Vagina (tissue), 2 donors: ENCODE results near the gene PIGP. TPM values are rescaled to one million over a fixed set of nuclear protein-coding genes. Genes with fewer than 3 reads are reported as not detected.
"Not testable (repeated sequence)": the region's sequence is repeated elsewhere in the genome, so short reads cannot be mapped to it uniquely, and the experiment has no call there.

Source experiments
- DNase-seq, 2 donors: peaks; one replicate each; pipeline ENCODE4 v3.0.0-alpha.2; 2017; ENCODE audit errors: extremely low spot score in 2 of 2
- H3K27ac ChIP-seq: fragments of 200-600 bp; sonication (generic); one replicate; pipeline ENCODE4 v1.5.1; 2019
- H3K27me3 ChIP-seq: fragments of 200-600 bp; sonication (generic); one replicate; pipeline ENCODE4 v1.5.1; 2019
- H3K36me3 ChIP-seq, 2 donors: fragments of 200-600 bp; sonication (generic); one replicate each; pipeline ENCODE4 v1.5.1; 2017 to 2019
- H3K4me1 ChIP-seq: fragments of 200-600 bp; sonication (generic); one replicate; pipeline ENCODE4 v1.5.1; 2019
- H3K4me3 ChIP-seq, 2 donors: fragments of 200-600 bp; sonication (generic); 1 replicate in 1 of 2; 2 replicates in 1 of 2; pipeline ENCODE4 v1.5.1; 2016 to 2019
- H3K9me3 ChIP-seq: fragments of 200-600 bp; sonication (generic); one replicate; pipeline ENCODE4 v1.5.1; 2019
- POLR2A ChIP-seq, 2 donors: fragments of 450-650 bp; IDR thresholded peaks; one replicate each; pipeline ENCODE4 v1.6.1; 2017; ENCODE audit warnings: antibody characterized with exemption in 2 of 2, mild to moderate bottlenecking in 2 of 2, moderate library complexity in 2 of 2
- POLR2AphosphoS5 ChIP-seq, 2 donors: sonication (generic); formaldehyde crosslinking; IDR thresholded peaks; one replicate each; pipeline ENCODE4 v1.9.0; 2017; ENCODE audit warnings: antibody characterized with exemption in 2 of 2, mild to moderate bottlenecking in 2 of 2, low read depth in 1 of 2; ENCODE audit not compliant: insufficient read depth in 1 of 2
- intact Hi-C: fragments of 100-400 bp; cut with DNase I; formaldehyde crosslinking; loops from one replicate; pipeline ENCODE4 v1.15.1; 2023
- total RNA-seq: library from RNA; depleted of rRNA; stranded (reverse); fragments of >200 nt; gene quantifications from one replicate; pipeline ENCODE4 v1.2.3, GENCODE V29; 2016
- TF ChIP-seq, protein P1 (sequence below), 3 experiments: fragments of 450-650 bp in 2 of 3; fragments of 200-600 bp in 1 of 3; sonication (generic) in 1 of 3; IDR thresholded peaks; one replicate each; pipeline ENCODE4 v1.5.1; 2017 to 2019; ENCODE audit warnings: antibody characterized with exemption in 3 of 3, mild to moderate bottlenecking in 2 of 3, moderate library complexity in 2 of 3

PIGP gene
- 13.0 TPM for total RNA-seq

DNA sequence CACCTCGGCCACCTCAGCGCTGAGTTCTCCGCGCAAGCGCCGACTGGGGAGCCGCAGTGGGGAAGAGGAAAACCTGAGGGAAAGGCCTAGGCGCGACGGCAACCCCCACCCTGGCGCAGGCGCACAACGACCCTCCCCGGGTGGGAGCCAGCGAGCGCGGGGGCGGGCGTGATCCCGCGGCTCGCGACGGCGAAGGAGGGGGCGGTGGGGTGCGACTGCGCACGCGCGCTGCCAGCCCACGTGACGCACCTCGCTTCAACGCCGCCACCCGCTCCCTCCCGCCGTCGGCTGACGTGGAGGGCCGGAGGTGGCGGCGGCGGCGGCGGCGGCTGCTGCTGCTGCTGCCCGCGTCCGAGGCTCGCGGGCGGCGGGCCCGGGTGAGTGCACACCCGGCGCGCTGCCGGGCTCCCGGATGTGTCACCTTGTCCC lies at the start of gene PIGP, which contains the start of gene TTC3:
TSS of gene PIGP (minus strand) at position 84 of the 429 bp plus-strand sequence. CDS start 556 bp downstream, outside the sequence.
TSS of gene TTC3 (plus strand) at position 267 of the 429 bp plus-strand sequence. CDS start 14,004 bp downstream, outside the sequence.
- Histone ChIP-seq H3K27me3 (no peaks in the 10 kb centered on the region), H3K27ac (peak within 1 kb of the TSS; percentile 97), H3K36me3 (no peaks in the 10 kb centered on the region), H3K4me3 (peak within 1 kb of the TSS; percentile 85 to 98), H3K4me1 (peaks cover 24% of the 10 kb centered on the region), H3K9me3 (no peaks in the 10 kb centered on the region)
- DNase-seq = peak in 1 of 2 donors; percentile 90
- TF ChIP-seq POLR2A (IDR thresholded peaks at IDR 0.05) (peak in 1 of 2 donors; percentile 93), POLR2AphosphoS5 (IDR thresholded peaks at IDR 0.05; ENCODE audit: insufficient read depth in 1 of 2, low read depth in 1 of 2) (peak in 1 of 2 donors; percentile 94)
- TF ChIP-seq, protein P1, sequence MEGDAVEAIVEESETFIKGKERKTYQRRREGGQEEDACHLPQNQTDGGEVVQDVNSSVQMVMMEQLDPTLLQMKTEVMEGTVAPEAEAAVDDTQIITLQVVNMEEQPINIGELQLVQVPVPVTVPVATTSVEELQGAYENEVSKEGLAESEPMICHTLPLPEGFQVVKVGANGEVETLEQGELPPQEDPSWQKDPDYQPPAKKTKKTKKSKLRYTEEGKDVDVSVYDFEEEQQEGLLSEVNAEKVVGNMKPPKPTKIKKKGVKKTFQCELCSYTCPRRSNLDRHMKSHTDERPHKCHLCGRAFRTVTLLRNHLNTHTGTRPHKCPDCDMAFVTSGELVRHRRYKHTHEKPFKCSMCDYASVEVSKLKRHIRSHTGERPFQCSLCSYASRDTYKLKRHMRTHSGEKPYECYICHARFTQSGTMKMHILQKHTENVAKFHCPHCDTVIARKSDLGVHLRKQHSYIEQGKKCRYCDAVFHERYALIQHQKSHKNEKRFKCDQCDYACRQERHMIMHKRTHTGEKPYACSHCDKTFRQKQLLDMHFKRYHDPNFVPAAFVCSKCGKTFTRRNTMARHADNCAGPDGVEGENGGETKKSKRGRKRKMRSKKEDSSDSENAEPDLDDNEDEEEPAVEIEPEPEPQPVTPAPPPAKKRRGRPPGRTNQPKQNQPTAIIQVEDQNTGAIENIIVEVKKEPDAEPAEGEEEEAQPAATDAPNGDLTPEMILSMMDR (IDR thresholded peaks at IDR 0.05) = no peak
- intact Hi-C loops = loop anchor here (2.0 to 5.0 kb wide), 2 partner anchors 84 to 294 kb away; partner anchors contain the start of gene DYRK1A

DNA sequence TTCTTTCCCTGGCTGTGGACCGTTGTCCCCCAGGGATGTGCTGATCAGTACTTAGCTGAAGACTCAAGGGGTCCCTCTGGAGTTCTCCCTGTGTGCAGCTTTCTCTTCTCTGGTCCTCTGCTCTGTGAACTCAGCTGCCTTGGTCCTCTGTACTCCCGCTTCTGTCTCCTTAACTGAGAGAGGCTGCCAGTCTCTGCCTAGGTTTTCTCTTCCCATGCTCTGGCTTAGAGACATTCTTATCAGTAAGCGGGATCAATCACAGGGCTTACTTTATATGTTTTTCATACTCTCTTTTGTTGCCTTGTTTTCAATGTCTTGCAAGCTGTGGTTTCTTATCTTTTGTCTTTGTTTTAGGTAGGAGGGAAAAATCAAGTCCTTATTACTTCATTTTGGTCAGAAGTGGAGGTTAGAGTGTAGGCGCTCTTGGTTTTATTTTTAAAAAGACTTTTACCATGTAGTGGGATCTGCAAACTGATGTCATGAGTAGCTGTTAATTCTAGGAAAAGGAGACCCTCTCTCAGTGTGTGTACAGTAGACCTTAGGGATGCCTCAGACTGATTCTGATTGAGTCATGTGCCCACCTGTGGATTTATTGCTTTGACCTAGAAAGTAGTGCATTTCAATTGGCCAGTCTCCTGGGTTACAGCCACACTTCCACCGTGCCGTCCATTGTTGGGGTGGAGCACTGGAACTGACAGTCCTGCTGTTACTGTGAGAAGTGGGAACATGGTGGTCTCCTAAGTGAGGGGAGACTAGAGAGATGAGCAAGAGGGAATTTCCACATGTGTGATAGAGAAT lies 46.7 kb upstream of the PIGP start:
- Histone ChIP-seq H3K27me3 (no peaks in the 10 kb centered on the region), H3K36me3 (no peaks in the 10 kb centered on the region), H3K27ac (no peak overlapping the region), H3K4me1 (no peaks in the 10 kb centered on the region), H3K9me3 (no peaks in the 10 kb centered on the region), H3K4me3 (no peak overlapping the region)
- DNase-seq = no peak
- no peak for TF ChIP-seq POLR2A (IDR thresholded peaks at IDR 0.05)
- TF ChIP-seq, protein P1 (IDR thresholded peaks at IDR 0.05) = no peak
- no peak for TF ChIP-seq POLR2AphosphoS5 (IDR thresholded peaks at IDR 0.05; ENCODE audit: insufficient read depth in 1 of 2, low read depth in 1 of 2)
- intact Hi-C loops = no loop called here

DNA sequence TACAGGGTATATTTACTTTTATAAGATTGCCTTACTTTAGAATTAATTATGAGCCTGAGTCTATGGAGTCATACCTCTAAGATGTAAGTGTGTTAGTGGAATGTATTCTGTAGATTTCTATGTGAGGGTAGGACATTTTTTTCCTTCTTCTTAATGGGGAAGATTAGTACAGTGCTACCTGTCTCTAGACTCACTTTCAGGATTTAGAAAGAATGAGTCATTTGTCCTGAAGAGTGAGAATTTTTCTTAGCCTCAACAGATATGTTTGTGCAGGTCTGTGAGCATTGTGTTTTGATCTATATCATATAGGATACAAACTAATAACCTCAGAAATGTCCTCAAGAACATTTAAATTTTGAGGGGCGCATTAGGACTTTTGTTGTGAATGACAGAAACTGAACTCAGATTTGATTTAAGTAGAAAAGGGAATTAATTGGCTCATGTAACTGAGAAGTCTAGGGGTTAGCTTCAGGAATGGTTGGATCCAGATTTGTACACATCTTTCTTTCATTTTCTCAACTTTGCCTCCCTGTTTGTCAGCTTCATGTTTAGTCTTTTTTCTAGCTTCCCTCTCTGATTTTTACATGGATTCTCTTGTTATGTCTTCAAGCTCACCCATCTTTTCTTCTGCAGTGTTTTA lies 45.4 kb upstream of the PIGP start:
- TF ChIP-seq, protein P1 (IDR thresholded peaks at IDR 0.05) = no peak
- TF ChIP-seq POLR2A (IDR thresholded peaks at IDR 0.05) (no peak), POLR2AphosphoS5 (IDR thresholded peaks at IDR 0.05; ENCODE audit: insufficient read depth in 1 of 2, low read depth in 1 of 2) (no peak)
- Histone ChIP-seq H3K9me3 (no peaks in the 10 kb centered on the region), H3K27ac (no peak overlapping the region)

DNA sequence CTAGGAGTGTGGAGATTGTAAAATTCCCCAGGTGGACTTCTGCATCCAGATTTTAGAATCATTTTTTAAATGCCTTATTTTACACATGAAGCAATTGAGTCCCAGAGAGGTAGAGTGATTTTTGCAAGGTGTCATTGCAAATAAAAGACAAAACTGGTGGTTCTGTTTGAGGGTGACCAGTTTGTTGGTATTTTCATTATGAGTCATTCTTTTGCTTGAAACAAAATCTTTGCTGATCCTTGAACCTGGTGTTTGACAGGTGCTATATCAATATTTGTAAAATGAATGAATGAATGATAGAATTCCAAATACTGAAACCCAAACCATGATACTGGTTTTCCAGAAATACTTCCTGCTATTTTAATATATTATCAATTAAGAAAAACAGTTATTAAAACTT lies 44.3 kb upstream of the PIGP start:
- intact Hi-C loops = no loop called here
- Histone ChIP-seq H3K27ac (no peak overlapping the region), H3K4me3 (no peak overlapping the region), H3K27me3 (no peaks in the 10 kb centered on the region), H3K9me3 (no peaks in the 10 kb centered on the region), H3K36me3 (no peaks in the 10 kb centered on the region), H3K4me1 (no peaks in the 10 kb centered on the region)
- TF ChIP-seq POLR2AphosphoS5 (IDR thresholded peaks at IDR 0.05; ENCODE audit: insufficient read depth in 1 of 2, low read depth in 1 of 2) (no peak), POLR2A (IDR thresholded peaks at IDR 0.05) (no peak)
- TF ChIP-seq, protein P1 (IDR thresholded peaks at IDR 0.05) = no peak
- no peak for DNase-seq

More for the DNA sequence above, 45.4 kb upstream of the PIGP start:
- H3K27me3 ChIP-seq = no peaks in the 10 kb centered on the region
- DNase-seq = no peak
- H3K36me3 ChIP-seq = no peaks in the 10 kb centered on the region
- no peak overlapping the region for H3K4me3 ChIP-seq
- H3K4me1 ChIP-seq = no peaks in the 10 kb centered on the region
- intact Hi-C loops = no loop called here

DNA sequence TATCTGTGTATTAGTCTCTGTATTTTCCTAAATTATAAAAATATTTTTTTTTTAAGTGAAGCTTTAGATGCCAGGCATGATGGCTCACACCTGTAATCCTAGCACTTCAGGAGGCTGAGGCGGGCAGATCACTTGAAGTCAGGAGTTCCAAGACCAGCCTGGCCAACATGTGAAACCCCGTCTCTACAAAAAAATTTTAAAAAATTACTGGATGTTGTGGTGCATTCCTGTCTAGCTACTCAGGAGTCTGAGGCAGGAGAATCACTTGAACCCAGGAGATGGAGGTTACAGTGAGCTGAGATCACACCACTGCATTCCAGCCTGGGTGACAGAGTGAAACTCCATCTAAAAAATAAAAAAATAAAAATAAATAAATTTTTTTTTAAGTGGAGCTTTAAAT lies 43.6 kb upstream of the PIGP start:
- DNase-seq, H3K36me3 ChIP-seq, intact Hi-C loops: not testable (repeated sequence)

DNA sequence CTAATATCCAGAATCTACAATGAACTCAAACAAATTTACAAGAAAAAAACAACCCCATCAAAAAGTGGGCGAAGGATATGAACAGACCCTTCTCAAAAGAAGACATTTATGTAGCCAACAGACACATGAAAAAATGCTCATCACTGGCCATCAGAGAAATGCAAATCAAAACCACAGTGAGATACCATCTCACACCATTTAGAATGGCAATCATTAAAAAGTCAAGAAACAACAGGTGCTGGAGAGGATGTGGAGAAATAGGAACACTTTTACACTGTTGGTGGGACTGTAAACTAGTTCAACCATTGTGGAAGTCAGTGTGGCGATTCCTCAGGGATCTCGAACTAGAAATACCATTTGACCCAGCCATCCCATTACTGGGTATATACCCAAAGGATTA lies 41.4 kb upstream of the PIGP start:
- H3K27me3 ChIP-seq, DNase-seq, H3K36me3 ChIP-seq, H3K4me1 ChIP-seq, intact Hi-C loops, H3K27ac ChIP-seq, H3K4me3 ChIP-seq, H3K9me3 ChIP-seq: not testable (repeated sequence)

More for the DNA sequence above, 43.6 kb upstream of the PIGP start:
- not testable (repeated sequence) for H3K4me3 ChIP-seq, H3K27me3 ChIP-seq, H3K4me1 ChIP-seq, H3K9me3 ChIP-seq, H3K27ac ChIP-seq

DNA sequence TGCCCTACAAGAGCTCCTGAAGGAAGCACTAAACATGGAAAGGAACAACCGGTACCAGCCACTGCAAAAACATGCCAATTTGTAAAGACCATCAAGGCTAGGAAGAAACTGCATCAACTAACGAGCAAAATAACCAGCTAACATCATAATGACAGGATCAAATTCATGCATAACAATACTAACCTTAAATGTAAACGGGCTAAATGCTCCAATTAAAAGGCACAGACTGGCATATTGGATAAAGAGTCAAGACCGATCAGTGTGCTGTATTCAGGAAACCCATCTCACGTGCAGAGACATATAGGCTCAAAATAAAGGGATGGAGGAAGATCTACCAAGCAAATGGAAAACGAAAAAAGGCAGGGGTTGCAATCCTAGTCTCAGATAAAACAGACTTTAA lies 38.2 kb upstream of the PIGP start:
- H3K9me3 ChIP-seq, DNase-seq, intact Hi-C loops, H3K4me3 ChIP-seq, H3K27me3 ChIP-seq, H3K27ac ChIP-seq, H3K4me1 ChIP-seq: not testable (repeated sequence)
- peaks cover 0 to 11% of the 10 kb centered on the region in 2 donors for H3K36me3 ChIP-seq
